GM12878 (cell line): ENCODE data around the gene NOL4L. TPM values are rescaled to one million over a fixed set of nuclear protein-coding genes. Genes with fewer than 3 reads are reported as not detected.

ENCODE experiments used
- ATAC-seq: fragments of 200-7000 bp; cut with Tn5 transposase; 3 replicates; pipeline ENCODE4 v1.9.1; 2020; ENCODE audit warnings: mild to moderate bottlenecking, moderate library complexity
- BruUV-seq: library from RNA; stranded (reverse); fragments of 400-500 nt; replicated peaks from 2 replicates; lab custom pipeline; 2021; lab: Mats Ljungman, UMichigan
- CTCF ChIA-PET: fragments of 300-600 bp; sonication (Branson Sonifier 250); formaldehyde crosslinking; extraction: SDS; loops from one replicate; lab custom pipeline; 2021; ENCODE audit warnings: inconsistent platforms; lab: Yijun Ruan, JAX
- POLR2A ChIA-PET: fragments of 350-600 bp; formaldehyde crosslinking; extraction: SDS; loops from one replicate; lab custom pipeline; 2021; ENCODE audit warnings: inconsistent platforms; lab: Charles Lee
- RAD21 ChIA-PET: fragments of 300-600 bp; sonication (Branson Sonifier 250); formaldehyde crosslinking; loops from one replicate; lab custom pipeline; 2023; ENCODE audit warnings: antibody characterized with exemption; ENCODE audit not compliant: unreplicated experiment; lab: Charles Lee
- SMC1A ChIA-PET: fragments of 300-600 bp; sonication (Branson Sonifier 250); formaldehyde crosslinking; loops from one replicate; lab custom pipeline; 2023; ENCODE audit not compliant: unreplicated experiment, uncharacterized antibody; lab: Charles Lee
- DNase-seq: peaks from one replicate; pipeline ENCODE4 v3.0.0-alpha.2; 2011; ENCODE audit warnings: low read depth, low spot score
- FAIRE-seq: peaks from 3 replicates; lab custom pipeline; 2011; peaks lifted over from hg19 to GRCh38; lab: Jason Lieb, UNC
- H2AFZ ChIP-seq: 2 replicates; pipeline ENCODE4 v1.6.0; 2011; ENCODE audit warnings: low read depth, low read length, control low read depth; ENCODE audit not compliant: control insufficient read depth
- H3K27ac ChIP-seq: 2 replicates; pipeline ENCODE4 v1.5.1; 2011; ENCODE audit warnings: control low read depth; ENCODE audit not compliant: control insufficient read depth, insufficient read depth
- H3K27me3 ChIP-seq, 2 experiments: replicated peaks in 1 of 2; 2 replicates each; pipeline versions ENCODE4 v1.6.0 to v1.6.1; 2011; ENCODE audit warnings: low read length in 1 of 2; ENCODE audit not compliant: control insufficient read depth in 2 of 2, insufficient read depth in 2 of 2
- H3K36me3 ChIP-seq, 2 experiments: 2 replicates each; pipeline ENCODE4 v1.5.1; 2011; ENCODE audit warnings: low read length in 1 of 2; ENCODE audit not compliant: control insufficient read depth in 2 of 2, insufficient read depth in 2 of 2
- H3K4me1 ChIP-seq: 2 replicates; pipeline ENCODE4 v1.6.1; 2011; ENCODE audit warnings: mild to moderate bottlenecking, low read length, moderate library complexity, mixed read lengths; ENCODE audit not compliant: control insufficient read depth, insufficient read depth
- H3K4me2 ChIP-seq: 2 replicates; pipeline ENCODE4 v1.6.0; 2011; ENCODE audit warnings: control low read depth; ENCODE audit not compliant: control insufficient read depth, insufficient read depth
- H3K4me3 ChIP-seq: fragments of 200-600 bp; sonication (generic); 2 replicates; pipeline ENCODE4 v1.5.1; 2016
- H3K79me2 ChIP-seq: 2 replicates; pipeline ENCODE4 v1.6.0; 2011; ENCODE audit warnings: low read length; ENCODE audit not compliant: control insufficient read depth, insufficient read depth
- H3K9ac ChIP-seq: 2 replicates; pipeline ENCODE4 v1.8.0; 2011; ENCODE audit warnings: low read length, control low read depth, mixed read lengths; ENCODE audit not compliant: control insufficient read depth, insufficient read depth
- H3K9me3 ChIP-seq: replicated peaks from 3 replicates; pipeline ENCODE4 v1.5.1; 2011; ENCODE audit warnings: mild to moderate bottlenecking, low read length; ENCODE audit not compliant: control insufficient read depth, insufficient read depth
- H4K20me1 ChIP-seq: 2 replicates; pipeline ENCODE4 v1.6.0; 2011; ENCODE audit not compliant: control insufficient read depth, insufficient read depth
- IKZF1 ChIP-seq: fragments of 450-650 bp; conservative IDR thresholded peaks from 2 replicates; pipeline ENCODE4 v1.6.1; 2017; ENCODE audit warnings: antibody characterized with exemption, mild to moderate bottlenecking
- NFYA ChIP-seq: IDR thresholded peaks from 2 replicates; pipeline ENCODE4 v1.6.1; 2011; ENCODE audit warnings: low read depth, mild to moderate bottlenecking, low read length, improper control_type of control experiment, borderline replicate concordance
- NR2C1 ChIP-seq: fragments of 450-650 bp; IDR thresholded peaks from 2 replicates; pipeline ENCODE4 v1.6.1; 2017; ENCODE audit warnings: antibody characterized with exemption, mild to moderate bottlenecking, moderate library complexity
- ZNF384 ChIP-seq: IDR thresholded peaks from 2 replicates; pipeline ENCODE4 v1.6.1; 2012; ENCODE audit warnings: low read depth, mild to moderate bottlenecking, low read length, improper control_type of control experiment, borderline replicate concordance
- ZNF622 ChIP-seq: fragments of 450-650 bp; IDR thresholded peaks from 2 replicates; pipeline ENCODE4 v1.6.1; 2017; ENCODE audit warnings: mild to moderate bottlenecking, inconsistent platforms
- ZZZ3 ChIP-seq: IDR thresholded peaks from 2 replicates; pipeline ENCODE4 v1.6.1; 2011; ENCODE audit warnings: low read depth; ENCODE audit not compliant: control insufficient read depth, insufficient read length
- WGBS: methylation state at CpG from one replicate; pipeline ENCODE4 v1.1.6; 2016; ENCODE audit warnings: low lambda C conversion rate; ENCODE audit not compliant: insufficient replicate concordance, insufficient coverage; ENCODE audit errors: missing lambda C conversion rate; 5-methylcytosine and 5-hydroxymethylcytosine counted together
- in situ Hi-C: fragments of 300-500 bp; cut with MboI; formaldehyde crosslinking; loops from 9 replicates; pipeline ENCODE4 v1.14.3; 2018; ENCODE audit warnings: mixed read lengths
- intact Hi-C: fragments of 100-400 bp; cut with micrococcal nuclease; formaldehyde crosslinking; loops from one replicate; pipeline ENCODE4 v1.14.2; 2022; ENCODE audit not compliant: unreplicated experiment
- polyA plus RNA-seq, 11 experiments: library from polyadenylated mRNA; depleted of rRNA in 4 of 11; unstranded in 6 of 11; stranded (reverse) in 5 of 11; fragments of >200 nt; fragmentation: Nextera tagmentation in 4 of 11; fragmentation: Illumina TruSeq in 1 of 11; extraction: Ambion mirVana in 4 of 11; extraction: Trizol in 1 of 11; gene quantifications; 1 replicate in 1 of 11; 2 replicates in 10 of 11; pipeline versions ENCODE4 v1.2.1 to v1.2.3, GENCODE V29; 2011 to 2016; ENCODE audit warnings: inconsistent platforms in 2 of 11, missing spikeins in 2 of 11, low read depth in 1 of 11
- total RNA-seq, 4 experiments: library from RNA; depleted of rRNA in 3 of 4; stranded (reverse); fragments of >200 nt in 3 of 4; fragmentation: Illumina TruSeq in 1 of 4; extraction: Trizol in 1 of 4; gene quantifications; 2 replicates each; pipeline versions ENCODE4 v1.2.1 to v1.2.3, GENCODE V29; 2013 to 2021

The NOL4L gene
- total and polyA plus RNA-seq, 10 of the 15 experiments (the other 5 are each of a cell fraction or from before 2014, with no cell fraction given) = 2.3 to 24.0 (median 8.0) TPM

GRCh38 chr20:32415494-32415893 lies 169.6 kb downstream of the NOL4L start:
- no peaks in the 10 kb centered on the region for H4K20me1 ChIP-seq
- intact Hi-C loops = no loop called here
- H3K9ac ChIP-seq = no peak overlapping the region
- RAD21 ChIA-PET = interaction anchor here (0.6 kb wide), 1 partner anchor 1727 kb away, joined by 3 read pairs; no protein-coding TSS in a partner anchor
- no peak for ATAC-seq
- no peaks in the 10 kb centered on the region for H3K9me3 ChIP-seq
- SMC1A ChIA-PET = interaction anchor here (0.6 to 1.7 kb wide), 6 partner anchors 12 to 224 kb away, joined by 3 to 4 read pairs (median 3); no protein-coding TSS in a partner anchor
- H3K36me3 ChIP-seq = no peaks in the 10 kb centered on the region
- H3K27me3 ChIP-seq = no peaks in the 10 kb centered on the region
- POLR2A ChIA-PET = interaction anchor here (1.8 kb wide), 1 partner anchor 52 kb away, joined by 4 read pairs; no protein-coding TSS in a partner anchor
- no TSS peak for BruUV-seq
- no peak overlapping the region for H3K4me3 ChIP-seq
- H3K27ac ChIP-seq = no peak overlapping the region
- H3K79me2 ChIP-seq = peaks cover 29% of the 10 kb centered on the region
- H3K4me2 ChIP-seq = no peak overlapping the region
- CTCF ChIA-PET = no interaction called here
- no peak for TF ChIP-seq ZNF384
- no peak for TF ChIP-seq NR2C1
- TF ChIP-seq NFYA = no peak
- no peak for TF ChIP-seq ZNF622
- no peak for TF ChIP-seq ZZZ3
- no peak for TF ChIP-seq IKZF1
- TF ChIP-seq, all 136 proteins: peak for 0
- 71% methylated on average over 2 of the region's 2 CpGs for WGBS
- DNase-seq = no peak
- peaks cover 20% of the 10 kb centered on the region for H3K4me1 ChIP-seq
- in situ Hi-C loops = no loop called here
- no peak overlapping the region for H2AFZ ChIP-seq
- no peak for FAIRE-seq
